GM18498 (cell line): ENCODE results near the gene CTSE.

Source experiments
- ATAC-seq: cut with Tn5 transposase; IDR thresholded peaks from one replicate; pipeline ENCODE4 v1.9.1; 2021; ENCODE audit warnings: mild to moderate bottlenecking, moderate library complexity; ENCODE audit not compliant: unreplicated experiment

Gene CTSE

GRCh38 chr1:205994346-205994745, 29.3 kb downstream of the CTSE start:
- ATAC-seq: no peak

GRCh38 chr1:205993068-205993467, 30.6 kb downstream of the CTSE start:
- ATAC-seq: no peak

- no peak for ATAC-seq
These were observed 31.3 kb downstream of the CTSE start for GRCh38 chr1:205992218-205992882.

GRCh38 chr1:205991237-205991636, 32.5 kb downstream of the CTSE start:
- no peak for ATAC-seq

GRCh38 chr1:205990226-205990625, 33.5 kb downstream of the CTSE start:
- no peak for ATAC-seq

- ATAC-seq: no peak
These were observed 33.9 kb downstream of the CTSE start for GRCh38 chr1:205989786-205990185.

- ATAC-seq: no peak
These were observed 35.1 kb downstream of the CTSE start for GRCh38 chr1:205988585-205988995.

- ATAC-seq: no peak
These were observed 36.8 kb downstream of the CTSE start for GRCh38 chr1:205986861-205987260.

- ATAC-seq: no peak
These were observed 37.4 kb downstream of the CTSE start for GRCh38 chr1:205986292-205986691.

- no peak for ATAC-seq
These were observed 38.2 kb downstream of the CTSE start for GRCh38 chr1:205985330-205986005.

GRCh38 chr1:205983925-205984725, 39.6 kb downstream of the CTSE start:
- ATAC-seq: peak; percentile 65

GRCh38 chr1:205981257-205981656, 42.4 kb downstream of the CTSE start:
- ATAC-seq: no peak

GRCh38 chr1:205980237-205980870, 43.3 kb downstream of the CTSE start:
- ATAC-seq: no peak

- no peak for ATAC-seq
These were observed 44.4 kb downstream of the CTSE start for GRCh38 chr1:205979301-205979700.

GRCh38 chr1:205978676-205979075, 45.0 kb downstream of the CTSE start:
- ATAC-seq: no peak

- no peak for ATAC-seq
These were observed 46.2 kb downstream of the CTSE start for GRCh38 chr1:205977402-205978014.

- no peak for ATAC-seq
These were observed 46.8 kb downstream of the CTSE start for GRCh38 chr1:205976708-205977401.

GRCh38 chr1:205976036-205976435, 47.7 kb downstream of the CTSE start:
- ATAC-seq: no peak

GRCh38 chr1:205975387-205975998, 48.2 kb downstream of the CTSE start:
- ATAC-seq: no peak

GRCh38 chr1:205974712-205975111, 49.0 kb downstream of the CTSE start:
- ATAC-seq: no peak
